Right cardiac atrium (tissue), 5 donors: ENCODE results near the gene SAMD4A. TPM values are rescaled to one million over a fixed set of nuclear protein-coding genes. Genes with fewer than 3 reads are reported as not detected.

Experiments used
- ATAC-seq, 2 donors: fragments of 200-7000 bp; cut with Tn5 transposase; one replicate each; pipeline versions ENCODE4 v1.8.0 to v1.9.1; 2020; ENCODE audit warnings: moderate library complexity in 2 of 2, mild to moderate bottlenecking in 1 of 2
- DNase-seq, 3 donors: peaks; one replicate each; pipeline ENCODE4 v3.0.0-alpha.2; 2020
- H3K27ac ChIP-seq: one replicate; pipeline ENCODE4 v1.5.1; 2013; ENCODE audit warnings: mild to moderate bottlenecking, low read length, control low read depth, moderate library complexity
- H3K27me3 ChIP-seq: one replicate; pipeline ENCODE4 v1.6.1; 2013; ENCODE audit not compliant: control insufficient read depth, insufficient read depth
- H3K4me1 ChIP-seq: one replicate; pipeline ENCODE4 v1.6.1; 2013; ENCODE audit warnings: low read length; ENCODE audit not compliant: control insufficient read depth, insufficient read depth
- H3K4me3 ChIP-seq: one replicate; pipeline ENCODE4 v1.5.1; 2013; ENCODE audit warnings: low read length, control low read depth
- H3K9me3 ChIP-seq: one replicate; pipeline ENCODE4 v1.6.1; 2013; ENCODE audit warnings: low read length; ENCODE audit not compliant: control insufficient read depth
- WGBS: extraction: QIAGEN DNeasy Blood & Tissue Kit; methylation state at CpG from one replicate; pipeline ENCODE4 v1.1.7; 2013; 5-methylcytosine and 5-hydroxymethylcytosine counted together
- intact Hi-C, 4 donors: fragments of 100-400 bp; cut with DNase I; formaldehyde crosslinking; loops; one replicate each; pipeline versions ENCODE4 v1.11.0 to v1.14.0; 2022 to 2023
- polyA plus RNA-seq: library from polyadenylated mRNA; stranded (reverse); fragments of 200-250 nt; gene quantifications from one replicate; pipeline ENCODE4 v1.2.3, GENCODE V29; 2013
- total RNA-seq, 4 donors: library from RNA; stranded (reverse); fragmentation: NEBNext Ultra II Directional; extraction: Animal tissue kit (Norgen Biotek cat#: 25700); gene quantifications; one replicate each; pipeline ENCODE4 v1.2.1, GENCODE V29; 2021
- donor health status: healthy with polysubstance abuse.
- donor health status: DM: no; HTN: yes; CAD: no.
- donor health status: DM: no; HTN: no; CAD: no.
- donor health status: DM: no; HTN: yes; CAD: no; lungs with severe emphysema.
- donor health status: DM: yes; HTN: yes; CAD: no.

Gene SAMD4A
- total and polyA plus RNA-seq, 5 donors: 57.2 to 166 (median 137) TPM

DNA sequence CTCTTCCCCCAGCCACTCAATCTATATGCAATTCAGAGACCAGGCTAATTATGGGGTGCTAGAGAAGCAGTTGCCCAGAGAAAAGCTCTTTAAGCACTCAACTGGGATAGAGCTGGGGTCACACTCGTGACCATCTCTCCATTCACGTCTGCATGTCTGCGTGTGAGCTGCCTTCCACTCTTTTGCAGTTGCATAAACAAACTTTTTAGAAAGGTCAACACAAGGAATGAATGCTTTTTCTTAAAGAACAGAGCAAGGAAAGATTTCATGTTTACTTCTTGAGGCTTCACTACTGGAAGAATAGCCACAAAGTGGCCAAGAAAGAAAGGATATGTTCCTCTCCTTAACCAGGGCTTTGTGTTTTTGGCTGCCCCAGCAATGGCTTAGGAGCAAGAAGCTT, 151.1 kb downstream of the SAMD4A start:
- Histone ChIP-seq H3K4me1 (peaks cover 14% of the 10 kb centered on the region), H3K4me3 (no peak overlapping the region), H3K9me3 (no peaks in the 10 kb centered on the region), H3K27me3 (no peaks in the 10 kb centered on the region), H3K27ac (peak overlapping the region; percentile 64)
- ATAC-seq (no peak), DNase-seq (no peak)
- intact Hi-C loops: no loop called here
- WGBS: 47% methylated on average over 3 of the region's 3 CpGs

DNA sequence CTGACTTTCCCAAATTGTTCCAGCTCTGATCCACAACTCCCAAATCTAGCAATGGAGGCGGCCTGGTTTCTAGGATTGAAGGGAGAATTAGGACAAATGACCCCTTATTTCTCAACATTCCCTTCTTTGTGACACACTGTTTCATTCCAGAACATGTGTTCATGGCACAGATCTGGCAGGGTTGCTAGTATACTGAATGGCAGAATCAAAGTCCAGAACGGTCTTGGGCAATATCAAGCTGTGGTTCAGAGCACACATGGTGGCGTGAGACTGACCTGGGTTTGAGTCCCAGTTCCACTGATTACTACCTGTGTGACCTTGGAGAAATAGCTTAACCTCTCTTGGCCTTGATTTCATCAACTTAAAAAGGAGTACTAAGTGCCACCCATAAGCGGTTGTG, 152.5 kb downstream of the SAMD4A start:
- intact Hi-C loops: no loop called here
- H3K4me1 ChIP-seq: peaks cover 11% of the 10 kb centered on the region
- WGBS: 94% methylated on average over 4 of the region's 4 CpGs
- ATAC-seq (no peak), DNase-seq (no peak)
- no peaks in the 10 kb centered on the region for H3K9me3 ChIP-seq
- H3K27ac ChIP-seq: peak overlapping the region; percentile 17
- no peak overlapping the region for H3K4me3 ChIP-seq
- no peaks in the 10 kb centered on the region for H3K27me3 ChIP-seq

DNA sequence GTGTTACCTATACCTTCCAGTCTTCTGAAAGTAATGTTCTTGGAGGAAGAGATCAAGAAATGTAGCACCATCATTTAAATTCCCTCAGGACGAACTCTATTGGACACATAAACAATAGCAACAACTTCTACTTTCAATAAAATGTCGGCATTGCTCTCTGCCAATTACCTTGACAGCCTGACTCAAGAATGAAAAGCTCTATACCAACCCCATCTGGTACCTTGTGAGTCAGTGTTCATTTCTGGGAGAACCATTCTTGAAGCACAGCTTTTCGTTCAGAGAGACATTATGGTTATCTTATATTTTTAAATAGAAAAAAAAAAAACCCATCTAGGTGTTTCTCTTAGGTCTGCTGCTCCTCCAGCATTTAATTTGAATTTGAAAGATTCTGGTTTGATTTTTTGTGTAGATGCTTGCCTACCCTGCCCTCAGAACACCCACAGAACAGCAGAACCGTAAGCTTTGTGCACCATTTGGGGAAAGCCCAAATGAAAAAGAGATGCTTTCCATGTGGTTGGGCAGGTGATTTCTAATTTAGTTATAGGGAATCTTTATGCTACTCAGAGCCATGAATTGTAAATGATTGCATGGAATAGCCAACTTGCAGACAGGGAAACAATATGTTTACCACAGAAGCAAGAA, 156.0 kb downstream of the SAMD4A start:
- Histone ChIP-seq H3K9me3 (no peaks in the 10 kb centered on the region), H3K27ac (no peak overlapping the region), H3K27me3 (no peaks in the 10 kb centered on the region), H3K4me3 (no peak overlapping the region), H3K4me1 (peaks cover 11% of the 10 kb centered on the region)
- ATAC-seq: peak in 1 of 2 donors; percentile 45
- WGBS: 39% methylated on average over 4 of the region's 4 CpGs
- intact Hi-C loops: no loop called here
- DNase-seq: no peak

DNA sequence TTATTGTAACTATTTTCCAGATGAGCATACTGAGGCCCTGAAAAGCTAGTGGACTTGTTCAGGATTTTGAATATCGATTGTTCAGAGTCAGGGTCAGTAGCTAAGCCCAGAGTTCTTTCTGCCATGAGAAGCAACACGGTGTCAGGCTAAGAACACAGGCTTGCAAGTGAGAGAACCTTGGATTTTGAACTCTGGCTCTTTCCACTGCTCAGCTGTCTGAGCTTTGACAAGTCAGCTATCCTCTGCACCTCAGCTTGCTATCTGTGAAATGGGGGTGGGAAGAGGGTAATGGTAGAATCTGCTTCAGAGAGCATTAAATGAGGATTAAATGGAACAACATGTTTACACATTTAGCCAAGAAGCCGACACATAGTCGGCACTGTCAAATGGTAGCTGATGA, 157.2 kb downstream of the SAMD4A start:
- ATAC-seq: no peak

DNA sequence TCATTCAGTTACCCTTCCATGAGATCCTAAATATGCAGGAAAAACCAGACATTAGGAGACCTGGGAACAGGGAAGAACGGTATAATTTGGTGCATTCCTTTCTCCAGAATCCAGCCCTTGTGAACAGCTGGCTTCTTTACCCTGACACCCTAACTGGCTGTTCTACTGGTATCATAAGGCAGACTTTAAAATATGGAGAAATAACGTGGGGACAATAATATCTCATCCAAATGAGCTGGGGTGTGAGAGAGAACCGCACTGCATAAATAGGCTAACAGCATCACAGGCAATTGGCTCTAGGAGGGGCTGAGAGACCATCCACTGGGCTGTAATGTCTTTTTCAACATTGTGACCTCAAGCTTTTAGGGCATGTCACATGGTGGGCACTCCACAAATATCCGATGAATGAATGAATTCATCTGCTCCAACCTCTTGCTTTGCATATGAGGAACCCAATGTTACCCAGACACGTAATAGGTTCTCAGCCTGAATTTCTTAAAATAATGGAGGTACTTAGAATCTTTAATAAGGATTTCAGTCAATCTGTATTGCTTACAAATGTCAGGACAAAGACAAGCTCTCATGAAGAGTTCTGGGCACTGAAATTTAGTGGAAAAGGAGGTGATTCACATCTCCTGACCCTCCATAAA, 157.9 kb downstream of the SAMD4A start:
- Histone ChIP-seq H3K27ac (no peak overlapping the region), H3K4me3 (no peak overlapping the region), H3K4me1 (peaks cover 5% of the 10 kb centered on the region), H3K27me3 (no peaks in the 10 kb centered on the region), H3K9me3 (no peaks in the 10 kb centered on the region)
- ATAC-seq (no peak), DNase-seq (no peak)
- intact Hi-C loops: no loop called here
- 71% methylated on average over 5 of the region's 5 CpGs for WGBS

More for the DNA sequence above, 157.2 kb downstream of the SAMD4A start:
- H3K27me3 ChIP-seq: no peaks in the 10 kb centered on the region
- H3K4me3 ChIP-seq: no peak overlapping the region
- H3K4me1 ChIP-seq: peaks cover 9% of the 10 kb centered on the region
- no peaks in the 10 kb centered on the region for H3K9me3 ChIP-seq
- DNase-seq: no peak
- intact Hi-C loops: no loop called here
- no peak overlapping the region for H3K27ac ChIP-seq
- WGBS: 83% methylated on average over 4 of the region's 4 CpGs

DNA sequence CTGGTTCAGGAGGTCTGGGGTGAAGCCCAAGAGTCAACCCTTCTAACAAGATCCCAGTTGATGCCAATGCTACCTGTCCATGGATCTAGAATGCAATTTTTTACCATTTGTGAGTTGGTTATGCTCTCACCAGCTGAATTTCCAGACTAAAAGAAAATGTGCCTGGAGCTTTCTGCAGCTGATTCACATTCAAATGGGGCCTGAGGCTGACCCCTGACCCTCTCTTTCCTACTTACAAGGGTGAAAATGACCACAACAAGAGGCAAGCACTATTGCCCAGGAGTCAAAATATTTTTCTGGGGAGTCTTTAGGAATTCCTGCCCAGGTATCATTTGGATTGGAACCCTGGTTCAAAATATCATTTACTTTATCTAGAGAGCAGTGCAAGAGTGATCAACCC, 159.1 kb downstream of the SAMD4A start:
- Histone ChIP-seq H3K27ac (no peak overlapping the region), H3K4me1 (peaks cover 8% of the 10 kb centered on the region)
- intact Hi-C loops: no loop called here

DNA sequence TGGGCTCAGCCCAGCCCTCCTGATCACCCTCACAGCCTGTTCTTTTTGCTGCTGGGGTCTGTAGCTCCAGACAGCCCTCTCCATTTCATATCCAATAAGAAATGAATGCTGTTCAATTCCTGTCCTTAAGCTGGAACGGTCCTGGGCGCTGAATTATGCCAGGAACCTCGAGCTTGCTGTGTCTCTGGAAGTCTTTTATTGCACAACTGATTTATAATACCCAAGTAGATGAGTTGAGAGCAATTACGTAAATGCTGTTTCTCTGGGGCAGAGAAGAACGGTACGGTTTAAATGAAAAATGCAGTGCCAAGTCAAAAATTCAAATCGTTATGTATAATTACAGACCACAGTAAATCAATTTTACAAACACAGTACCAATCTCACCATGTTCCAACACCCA, 161.0 kb downstream of the SAMD4A start:
- Histone ChIP-seq H3K27me3 (no peaks in the 10 kb centered on the region), H3K9me3 (no peaks in the 10 kb centered on the region), H3K4me3 (no peak overlapping the region), H3K27ac (no peak overlapping the region), H3K4me1 (peaks cover 8% of the 10 kb centered on the region)
- DNase-seq: no peak
- no peak for ATAC-seq
- 88% methylated on average over 7 of the region's 7 CpGs for WGBS
- intact Hi-C loops: no loop called here

More for the DNA sequence above, 159.1 kb downstream of the SAMD4A start:
- no peaks in the 10 kb centered on the region for H3K9me3 ChIP-seq
- H3K27me3 ChIP-seq: no peaks in the 10 kb centered on the region
- ATAC-seq (no peak), DNase-seq (no peak)
- H3K4me3 ChIP-seq: no peak overlapping the region

DNA sequence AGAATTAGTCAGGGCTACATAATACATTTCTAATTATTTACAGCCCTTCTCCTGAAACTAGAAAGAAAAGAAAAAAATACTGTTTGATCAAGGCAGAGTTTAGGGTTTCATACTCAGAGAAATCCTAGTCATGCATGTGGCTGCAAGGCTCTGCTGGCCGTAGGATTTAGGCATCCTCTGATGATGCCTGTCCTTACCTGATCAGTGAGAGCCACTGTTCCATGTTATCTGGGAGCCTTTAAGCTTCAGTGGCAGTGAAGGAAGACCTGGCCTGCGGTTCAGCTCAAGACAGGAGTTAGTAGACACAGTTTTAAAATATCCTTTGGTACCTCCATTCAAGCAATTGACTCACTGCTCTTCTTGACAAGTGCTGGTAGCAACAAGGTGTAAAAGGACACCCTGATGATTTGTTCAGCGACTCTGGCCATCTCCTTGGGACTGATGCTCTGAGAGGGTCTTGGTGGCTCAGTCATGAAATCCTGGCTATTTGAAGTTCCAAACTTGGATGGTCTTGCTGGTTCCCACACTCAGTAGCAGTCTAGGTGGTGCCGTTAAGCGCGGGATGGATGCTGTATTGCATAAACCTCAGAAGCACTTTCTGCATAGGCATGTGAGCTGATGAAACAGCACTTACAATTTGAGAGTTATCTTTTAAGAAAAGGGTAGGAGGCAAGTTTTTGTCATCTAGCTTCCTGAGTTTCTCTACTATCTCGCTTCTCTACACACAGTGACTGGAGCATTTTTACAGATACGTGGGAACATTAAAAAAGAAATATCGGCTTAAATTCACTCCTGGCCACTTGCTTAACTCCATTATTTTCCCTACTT, 162.0 kb downstream of the SAMD4A start:
- peaks cover 8% of the 10 kb centered on the region for H3K4me1 ChIP-seq
- no peak for ATAC-seq
- H3K9me3 ChIP-seq: no peaks in the 10 kb centered on the region
- H3K27ac ChIP-seq: no peak overlapping the region
- intact Hi-C loops: no loop called here
- WGBS: 83% methylated on average over 9 of the region's 9 CpGs
- no peak overlapping the region for H3K4me3 ChIP-seq
- DNase-seq: no peak
- no peaks in the 10 kb centered on the region for H3K27me3 ChIP-seq

DNA sequence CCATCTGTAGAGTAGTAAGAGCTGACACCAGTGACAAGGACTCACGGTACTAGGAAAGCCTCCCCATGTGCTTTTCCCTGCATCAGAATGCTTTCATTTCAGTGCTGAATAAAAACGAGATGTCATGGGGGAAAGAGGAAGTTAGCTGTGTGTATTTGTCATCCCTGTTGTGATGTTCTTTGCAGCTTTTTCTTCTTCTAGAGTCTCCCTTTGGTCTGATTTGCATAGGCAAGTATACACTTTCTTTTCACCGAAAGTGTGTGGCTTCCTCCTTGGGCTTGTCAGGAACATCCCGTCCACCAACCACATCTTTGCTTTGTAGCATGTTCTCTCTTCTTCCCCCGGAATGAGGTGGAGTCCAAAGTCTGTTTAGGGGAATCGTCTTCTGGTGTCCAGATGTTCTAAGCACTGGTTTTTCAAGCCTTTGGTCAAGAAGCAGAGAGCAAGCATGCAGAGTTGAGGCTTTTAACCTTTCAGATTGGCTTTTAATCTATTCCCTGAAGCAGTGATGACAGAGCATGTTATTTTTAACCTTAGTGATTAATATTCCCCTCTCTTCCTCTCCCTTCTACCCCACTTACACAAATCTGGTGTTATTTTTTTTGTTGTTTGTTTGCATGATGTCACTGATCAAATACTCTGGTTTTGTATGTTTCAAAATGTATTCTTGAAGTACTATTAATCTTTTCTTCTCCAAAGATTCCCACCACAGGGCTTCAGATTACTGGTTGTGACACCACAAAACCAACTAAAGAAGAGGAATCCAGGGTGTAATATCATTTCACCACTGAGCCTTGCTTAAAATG, 163.4 kb downstream of the SAMD4A start:
- Histone ChIP-seq H3K27me3 (no peaks in the 10 kb centered on the region), H3K4me1 (peaks cover 8% of the 10 kb centered on the region), H3K27ac (peak overlapping the region; percentile 80), H3K4me3 (peak overlapping the region; percentile 9), H3K9me3 (no peaks in the 10 kb centered on the region)
- 31% methylated on average over 6 of the region's 6 CpGs for WGBS
- ATAC-seq: peak; percentile 58 to 59
- DNase-seq: no peak
- intact Hi-C loops: no loop called here

DNA sequence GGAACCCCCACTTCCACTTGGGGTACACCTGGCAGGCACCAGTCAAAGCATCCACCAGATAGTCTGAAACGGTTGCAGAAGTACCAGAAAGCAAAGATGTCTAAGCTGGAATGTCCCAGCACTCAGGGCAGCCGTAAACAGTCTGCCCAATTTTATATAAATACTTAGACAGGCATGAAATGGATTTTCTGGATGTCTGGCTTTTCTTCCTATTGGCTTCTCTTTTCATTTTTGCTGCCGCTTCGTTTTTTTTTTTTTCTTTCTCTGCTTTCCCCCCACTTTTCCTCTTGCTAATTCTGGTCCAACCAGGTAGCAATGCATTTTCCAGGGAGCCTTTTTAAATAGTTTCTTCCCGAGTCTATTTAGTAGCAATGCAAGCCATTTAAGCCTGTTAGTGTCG, 168.0 kb downstream of the SAMD4A start:
- ATAC-seq (no peak), DNase-seq (no peak)
- no peaks in the 10 kb centered on the region for H3K27me3 ChIP-seq
- 82% methylated on average over 6 of the region's 6 CpGs for WGBS
- peaks cover 14% of the 10 kb centered on the region for H3K4me1 ChIP-seq
- intact Hi-C loops: no loop called here
- no peak overlapping the region for H3K4me3 ChIP-seq
- H3K9me3 ChIP-seq: no peaks in the 10 kb centered on the region
- no peak overlapping the region for H3K27ac ChIP-seq
